ENCODE measurements around the gene PNLIP. TPM values are rescaled to one million over a fixed set of nuclear protein-coding genes. Genes with fewer than 3 reads are reported as not detected.

The PNLIP gene
- total and polyA plus RNA-seq, 2 donors from 2014 or later, result not detected

DNA sequence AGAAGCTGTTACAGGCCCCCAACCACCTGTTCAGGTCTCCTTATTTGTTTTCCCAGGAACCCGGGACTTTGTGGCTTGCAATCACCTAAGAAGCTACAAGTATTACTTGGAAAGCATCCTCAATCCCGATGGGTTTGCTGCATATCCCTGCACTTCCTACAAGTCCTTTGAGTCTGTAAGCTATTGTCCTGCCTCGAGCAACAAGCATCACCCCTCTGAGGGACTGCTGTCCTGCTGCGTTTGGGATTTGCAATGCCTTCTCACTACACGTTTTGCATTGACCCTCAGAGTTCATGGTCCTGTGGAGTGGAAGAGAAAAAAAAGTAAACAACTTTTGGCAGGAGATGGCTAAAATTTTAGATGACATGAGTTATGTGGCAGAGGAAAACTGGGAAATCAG lies 54.3 kb downstream of the PNLIP start:
- Histone ChIP-seq H3K27me3 (ENCODE audit: control insufficient read depth, insufficient read depth, low read length) (no peaks in the 10 kb centered on the region), H3K4me3 (ENCODE audit: low read length in 3 of 3) (no peak overlapping the region), H3K27ac (ENCODE audit: low read depth in 2 of 2, low read length in 2 of 2) (no peak overlapping the region), H3K4me1 (ENCODE audit: control insufficient read depth in 2 of 3, insufficient read depth in 2 of 3, low read depth in 1 of 3, low read length in 3 of 3) (no peaks in the 10 kb centered on the region), H3K9me3 (ENCODE audit: control insufficient read depth in 2 of 3, insufficient read depth in 1 of 3, low read length in 3 of 3) (no peaks in the 10 kb centered on the region), H3K9ac (ENCODE audit: low read length in 3 of 3) (no peak overlapping the region), H3K36me3 (ENCODE audit: control insufficient read depth in 2 of 3, insufficient read depth in 3 of 3, low read length in 3 of 3) (no peaks in the 10 kb centered on the region)
- no peak for DNase-seq
- FAIRE-seq, result no peak
- TF ChIP-seq, protein P1, sequence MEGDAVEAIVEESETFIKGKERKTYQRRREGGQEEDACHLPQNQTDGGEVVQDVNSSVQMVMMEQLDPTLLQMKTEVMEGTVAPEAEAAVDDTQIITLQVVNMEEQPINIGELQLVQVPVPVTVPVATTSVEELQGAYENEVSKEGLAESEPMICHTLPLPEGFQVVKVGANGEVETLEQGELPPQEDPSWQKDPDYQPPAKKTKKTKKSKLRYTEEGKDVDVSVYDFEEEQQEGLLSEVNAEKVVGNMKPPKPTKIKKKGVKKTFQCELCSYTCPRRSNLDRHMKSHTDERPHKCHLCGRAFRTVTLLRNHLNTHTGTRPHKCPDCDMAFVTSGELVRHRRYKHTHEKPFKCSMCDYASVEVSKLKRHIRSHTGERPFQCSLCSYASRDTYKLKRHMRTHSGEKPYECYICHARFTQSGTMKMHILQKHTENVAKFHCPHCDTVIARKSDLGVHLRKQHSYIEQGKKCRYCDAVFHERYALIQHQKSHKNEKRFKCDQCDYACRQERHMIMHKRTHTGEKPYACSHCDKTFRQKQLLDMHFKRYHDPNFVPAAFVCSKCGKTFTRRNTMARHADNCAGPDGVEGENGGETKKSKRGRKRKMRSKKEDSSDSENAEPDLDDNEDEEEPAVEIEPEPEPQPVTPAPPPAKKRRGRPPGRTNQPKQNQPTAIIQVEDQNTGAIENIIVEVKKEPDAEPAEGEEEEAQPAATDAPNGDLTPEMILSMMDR (IDR thresholded peaks at IDR 0.05; ENCODE audit: borderline replicate concordance, extremely low read depth, insufficient read depth), result no peak
- intact Hi-C loops (cut with DNase I), result no loop called here

- DNase-seq (no peak), FAIRE-seq (no peak)
- H3K27ac ChIP-seq (ENCODE audit: low read depth in 2 of 2, low read length in 2 of 2), result no peak overlapping the region
- H3K4me3 ChIP-seq (ENCODE audit: low read length in 3 of 3), result no peak overlapping the region
- TF ChIP-seq, protein P1 (IDR thresholded peaks at IDR 0.05; ENCODE audit: borderline replicate concordance, extremely low read depth, insufficient read depth), result no peak
- no peak overlapping the region for H3K9ac ChIP-seq (ENCODE audit: low read length in 3 of 3)
- H3K36me3 ChIP-seq (ENCODE audit: control insufficient read depth in 2 of 3, insufficient read depth in 3 of 3, low read length in 3 of 3), result no peaks in the 10 kb centered on the region
- H3K4me1 ChIP-seq (ENCODE audit: control insufficient read depth in 2 of 3, insufficient read depth in 2 of 3, low read depth in 1 of 3, low read length in 3 of 3), result no peaks in the 10 kb centered on the region
- intact Hi-C loops (cut with DNase I), result no loop called here
- no peaks in the 10 kb centered on the region for H3K27me3 ChIP-seq (ENCODE audit: control insufficient read depth, insufficient read depth, low read length)
- H3K9me3 ChIP-seq (ENCODE audit: control insufficient read depth in 2 of 3, insufficient read depth in 1 of 3, low read length in 3 of 3), result no peaks in the 10 kb centered on the region
Measured at GRCh38 chr10:116602648-116603400, 57.1 kb downstream of the PNLIP start.

- H3K27ac ChIP-seq (ENCODE audit: low read depth in 2 of 2, low read length in 2 of 2), result no peak overlapping the region
Measured at GRCh38 chr10:116606061-116606483, 60.3 kb downstream of the PNLIP start.

More at GRCh38 chr10:116606061-116606483, 60.3 kb downstream of the PNLIP start:
- no peak for FAIRE-seq
- Histone ChIP-seq H3K27me3 (ENCODE audit: control insufficient read depth, insufficient read depth, low read length) (no peaks in the 10 kb centered on the region), H3K4me3 (ENCODE audit: low read length in 3 of 3) (no peak overlapping the region), H3K4me1 (ENCODE audit: control insufficient read depth in 2 of 3, insufficient read depth in 2 of 3, low read depth in 1 of 3, low read length in 3 of 3) (no peaks in the 10 kb centered on the region), H3K9ac (ENCODE audit: low read length in 3 of 3) (no peak overlapping the region), H3K36me3 (ENCODE audit: control insufficient read depth in 2 of 3, insufficient read depth in 3 of 3, low read length in 3 of 3) (no peaks in the 10 kb centered on the region), H3K9me3 (ENCODE audit: control insufficient read depth in 2 of 3, insufficient read depth in 1 of 3, low read length in 3 of 3) (no peaks in the 10 kb centered on the region)
- intact Hi-C loops (cut with DNase I), result no loop called here
- TF ChIP-seq, protein P1 (IDR thresholded peaks at IDR 0.05; ENCODE audit: borderline replicate concordance, extremely low read depth, insufficient read depth), result no peak
- DNase-seq, result no peak
